Esophagus muscularis mucosa (tissue), 4 donors: ENCODE measurements around the gene DTNBP1. TPM values are rescaled to one million over a fixed set of nuclear protein-coding genes. Genes with fewer than 3 reads are reported as not detected.

Source experiments
- DNase-seq: peaks from one replicate; pipeline ENCODE4 v3.0.0-alpha.2; 2017; ENCODE audit errors: extremely low spot score
- H3K27ac ChIP-seq, 4 donors: fragments of 200-600 bp; sonication (generic); replicated peaks in 1 of 4; 1 replicate in 3 of 4; 2 replicates in 1 of 4; pipeline ENCODE4 v1.5.1; 2016 to 2019; ENCODE audit warnings: mild to moderate bottlenecking in 1 of 4
- H3K27me3 ChIP-seq, 4 donors: fragments of 200-600 bp; sonication (generic); one replicate each; pipeline versions ENCODE4 v1.5.1 to v1.6.0; 2016 to 2019
- H3K36me3 ChIP-seq, 4 donors: fragments of 200-600 bp; sonication (generic); one replicate each; pipeline ENCODE4 v1.5.1; 2016 to 2019
- H3K4me1 ChIP-seq, 4 donors: fragments of 200-600 bp; sonication (generic); one replicate each; pipeline ENCODE4 v1.5.1; 2016 to 2019
- H3K4me3 ChIP-seq, 4 donors: fragments of 200-600 bp; sonication (generic); 1 replicate in 2 of 4; 2 replicates in 2 of 4; pipeline ENCODE4 v1.5.1; 2016 to 2019; ENCODE audit warnings: mild to moderate bottlenecking in 4 of 4, moderate library complexity in 1 of 4
- H3K9me3 ChIP-seq, 4 donors: fragments of 200-600 bp; sonication (generic); 1 replicate in 3 of 4; 2 replicates in 1 of 4; pipeline ENCODE4 v1.5.1; 2016 to 2019
- EP300 ChIP-seq: sonication (generic); formaldehyde crosslinking; IDR thresholded peaks from one replicate; pipeline ENCODE4 v1.6.1; 2017; ENCODE audit warnings: antibody characterized with exemption
- POLR2A ChIP-seq: fragments of 450-650 bp; IDR thresholded peaks from one replicate; pipeline ENCODE4 v1.6.1; 2017; ENCODE audit warnings: antibody characterized with exemption, moderate library complexity, mild to moderate bottlenecking, low read depth
- POLR2AphosphoS5 ChIP-seq, 2 donors: sonication (generic); formaldehyde crosslinking; IDR thresholded peaks; one replicate each; pipeline ENCODE4 v1.6.1; 2017; ENCODE audit warnings: antibody characterized with exemption in 2 of 2
- WGBS: methylation state at CpG from one replicate; pipeline ENCODE4 v1.1.5; 2018; 5-methylcytosine and 5-hydroxymethylcytosine counted together
- intact Hi-C: fragments of 100-400 bp; cut with DNase I; formaldehyde crosslinking; loops from one replicate; pipeline ENCODE4 v1.15.1; 2023
- total RNA-seq, 4 donors: library from RNA; depleted of rRNA; stranded (reverse); fragments of >200 nt; gene quantifications; one replicate each; pipeline versions ENCODE4 v1.1.0 to v1.2.1, GENCODE V29; 2016
- TF ChIP-seq, protein P1 (sequence below), 3 experiments: fragments of 200-600 bp in 2 of 3; fragments of 450-650 bp in 1 of 3; sonication (generic) in 2 of 3; IDR thresholded peaks; one replicate each; pipeline ENCODE4 v1.5.1; 2017 to 2019; ENCODE audit warnings: antibody characterized with exemption in 3 of 3, mild to moderate bottlenecking in 2 of 3, moderate library complexity in 1 of 3

DTNBP1 gene
- total RNA-seq, 4 donors from 2014 or later: 18.3 to 26.8 (median 25.4) TPM

DNA sequence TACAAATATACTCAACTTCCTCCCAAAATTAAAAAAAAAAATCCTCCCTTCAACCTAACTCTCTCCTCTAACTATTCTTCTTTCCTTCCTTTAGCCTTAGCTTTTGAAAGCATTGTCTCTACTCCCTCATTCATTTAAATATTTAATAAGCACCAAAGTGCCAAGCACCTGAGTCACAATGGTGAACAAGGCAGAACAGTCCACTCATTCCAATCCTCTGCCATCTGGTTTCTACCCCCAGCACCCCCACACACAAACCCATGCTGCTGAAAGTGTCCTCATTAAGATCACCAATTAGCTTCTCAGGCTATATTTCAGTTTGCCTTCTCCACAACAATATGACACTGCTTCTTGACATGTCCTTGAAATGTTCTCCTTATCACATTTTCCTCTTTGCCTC, 76.3 kb downstream of the DTNBP1 start:
- Histone ChIP-seq H3K27ac (no peak overlapping the region), H3K4me1 (peaks cover 0 to 9% (median 7%) of the 10 kb centered on the region in 4 donors), H3K27me3 (no peaks in the 10 kb centered on the region), H3K36me3 (no peaks in the 10 kb centered on the region), H3K4me3 (no peak overlapping the region), H3K9me3 (no peaks in the 10 kb centered on the region)
- TF ChIP-seq EP300 (no peak), POLR2A (no peak), POLR2AphosphoS5 (IDR thresholded peaks at IDR 0.05) (no peak)
- TF ChIP-seq, protein P1, sequence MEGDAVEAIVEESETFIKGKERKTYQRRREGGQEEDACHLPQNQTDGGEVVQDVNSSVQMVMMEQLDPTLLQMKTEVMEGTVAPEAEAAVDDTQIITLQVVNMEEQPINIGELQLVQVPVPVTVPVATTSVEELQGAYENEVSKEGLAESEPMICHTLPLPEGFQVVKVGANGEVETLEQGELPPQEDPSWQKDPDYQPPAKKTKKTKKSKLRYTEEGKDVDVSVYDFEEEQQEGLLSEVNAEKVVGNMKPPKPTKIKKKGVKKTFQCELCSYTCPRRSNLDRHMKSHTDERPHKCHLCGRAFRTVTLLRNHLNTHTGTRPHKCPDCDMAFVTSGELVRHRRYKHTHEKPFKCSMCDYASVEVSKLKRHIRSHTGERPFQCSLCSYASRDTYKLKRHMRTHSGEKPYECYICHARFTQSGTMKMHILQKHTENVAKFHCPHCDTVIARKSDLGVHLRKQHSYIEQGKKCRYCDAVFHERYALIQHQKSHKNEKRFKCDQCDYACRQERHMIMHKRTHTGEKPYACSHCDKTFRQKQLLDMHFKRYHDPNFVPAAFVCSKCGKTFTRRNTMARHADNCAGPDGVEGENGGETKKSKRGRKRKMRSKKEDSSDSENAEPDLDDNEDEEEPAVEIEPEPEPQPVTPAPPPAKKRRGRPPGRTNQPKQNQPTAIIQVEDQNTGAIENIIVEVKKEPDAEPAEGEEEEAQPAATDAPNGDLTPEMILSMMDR (IDR thresholded peaks at IDR 0.05): no peak
- DNase-seq: no peak
- intact Hi-C loops: no loop called here

DNA sequence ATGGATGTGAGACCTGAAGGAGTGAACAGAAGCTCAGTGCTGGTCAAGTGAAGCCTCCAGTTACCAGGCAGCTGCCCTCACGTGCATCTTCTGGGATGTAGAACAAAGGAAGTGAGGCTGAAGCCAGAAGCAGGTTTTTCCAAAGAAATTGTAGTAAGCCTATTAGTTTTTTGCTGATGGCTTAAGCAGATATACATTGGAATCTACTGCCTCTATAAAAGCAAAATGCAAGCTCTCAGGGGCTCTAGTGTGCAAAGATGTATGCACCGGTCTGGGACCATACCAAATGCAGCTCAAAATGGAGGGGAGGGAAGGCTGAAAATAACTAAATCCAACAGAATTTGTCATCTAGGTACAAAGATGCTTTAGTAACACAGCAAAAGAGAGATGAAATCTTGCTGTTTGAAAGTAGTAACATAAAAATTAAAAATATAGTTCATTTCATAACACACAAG, 77.0 kb downstream of the DTNBP1 start:
- 93% methylated on average over 2 of the region's 2 CpGs for WGBS
- no peaks in the 10 kb centered on the region for H3K27me3 ChIP-seq
- no peak overlapping the region for H3K4me3 ChIP-seq
- no peaks in the 10 kb centered on the region for H3K36me3 ChIP-seq
- TF ChIP-seq EP300 (no peak), POLR2AphosphoS5 (IDR thresholded peaks at IDR 0.05) (no peak), POLR2A (no peak)
- TF ChIP-seq, protein P1 (IDR thresholded peaks at IDR 0.05): no peak
- H3K27ac ChIP-seq: no peak overlapping the region
- no peaks in the 10 kb centered on the region for H3K9me3 ChIP-seq
- DNase-seq: no peak
- intact Hi-C loops: no loop called here
- peaks cover 0 to 14% (median 13%) of the 10 kb centered on the region in 4 donors for H3K4me1 ChIP-seq

DNA sequence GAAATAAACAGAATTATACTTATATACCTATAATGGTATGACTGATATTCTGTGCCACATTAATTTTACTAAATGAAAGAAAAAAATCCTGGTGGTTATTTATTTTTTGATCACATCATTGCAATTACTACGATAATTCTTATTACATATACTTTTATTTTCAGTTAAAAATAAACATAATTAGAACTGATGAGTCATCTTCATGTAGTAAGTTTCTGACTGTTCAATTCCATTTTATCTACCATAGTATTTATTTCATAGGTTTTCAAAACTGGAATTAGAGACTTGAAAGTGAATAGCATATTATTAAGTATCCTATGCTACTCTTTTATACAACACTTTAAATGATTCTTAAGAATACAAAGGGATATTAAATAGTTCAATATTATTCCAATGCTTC, 80.3 kb downstream of the DTNBP1 start:
- Histone ChIP-seq H3K4me1 (peaks cover 0 to 30% (median 25%) of the 10 kb centered on the region in 4 donors), H3K4me3 (no peak overlapping the region), H3K27me3 (no peaks in the 10 kb centered on the region), H3K27ac (no peak overlapping the region), H3K36me3 (no peaks in the 10 kb centered on the region), H3K9me3 (no peaks in the 10 kb centered on the region)
- 72% methylated on average over 1 of the region's 1 CpG for WGBS
- intact Hi-C loops: no loop called here
- DNase-seq: no peak
- TF ChIP-seq, protein P1 (IDR thresholded peaks at IDR 0.05): no peak
- no peak for TF ChIP-seq POLR2A
- no peak for TF ChIP-seq EP300
- TF ChIP-seq POLR2AphosphoS5 (IDR thresholded peaks at IDR 0.05): no peak

DNA sequence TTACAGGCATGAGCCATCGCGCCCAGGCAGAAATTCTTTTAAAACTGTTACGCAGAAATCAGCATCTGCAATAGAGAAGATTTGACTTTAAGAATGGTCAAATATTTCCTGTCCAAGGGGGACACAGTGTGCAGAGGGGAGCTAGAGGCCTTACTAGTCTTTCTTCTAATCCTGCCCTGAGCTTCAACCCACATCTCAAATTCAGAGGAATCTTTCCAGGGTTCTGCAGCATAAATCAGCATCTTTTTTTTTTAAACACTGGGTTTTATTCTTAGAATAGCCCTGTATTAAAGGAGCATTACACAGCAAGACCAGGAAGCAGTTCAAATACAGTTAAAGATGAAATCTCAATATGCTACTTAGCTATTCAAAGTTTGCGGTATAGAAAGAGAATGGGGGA, 81.1 kb downstream of the DTNBP1 start:
- no peaks in the 10 kb centered on the region for H3K9me3 ChIP-seq
- no peak overlapping the region for H3K27ac ChIP-seq
- H3K36me3 ChIP-seq: no peaks in the 10 kb centered on the region
- TF ChIP-seq POLR2A (no peak), POLR2AphosphoS5 (IDR thresholded peaks at IDR 0.05) (no peak), EP300 (no peak)
- TF ChIP-seq, protein P1 (IDR thresholded peaks at IDR 0.05): no peak
- intact Hi-C loops: no loop called here
- peaks cover 0 to 36% (median 31%) of the 10 kb centered on the region in 4 donors for H3K4me1 ChIP-seq
- WGBS: 95% methylated on average over 4 of the region's 4 CpGs
- DNase-seq: no peak
- no peak overlapping the region for H3K4me3 ChIP-seq
- no peaks in the 10 kb centered on the region for H3K27me3 ChIP-seq

DNA sequence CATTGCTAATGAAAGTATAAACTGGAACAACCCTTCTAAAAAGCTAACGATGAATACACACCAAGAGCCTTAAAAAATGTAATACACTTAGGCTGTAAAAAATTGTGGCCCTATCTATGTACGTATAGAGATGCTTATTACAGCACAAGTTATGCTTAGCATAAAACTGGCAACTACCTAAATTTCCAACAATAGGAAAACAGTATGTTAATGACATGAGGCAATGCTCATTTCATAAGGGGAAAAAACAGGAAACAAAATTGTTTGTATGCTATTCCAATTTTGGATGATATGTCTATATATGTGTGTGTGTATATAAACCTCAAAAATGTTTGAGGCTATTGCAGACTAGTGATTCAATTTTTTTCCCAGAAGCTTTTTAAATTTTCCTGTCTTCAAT, 82.5 kb downstream of the DTNBP1 start:
- H3K4me3 ChIP-seq: no peak overlapping the region
- TF ChIP-seq POLR2AphosphoS5 (IDR thresholded peaks at IDR 0.05) (no peak), EP300 (no peak), POLR2A (no peak)
- TF ChIP-seq, protein P1 (IDR thresholded peaks at IDR 0.05): no peak
- peaks cover 0 to 36% (median 31%) of the 10 kb centered on the region in 4 donors for H3K4me1 ChIP-seq
- no peaks in the 10 kb centered on the region for H3K9me3 ChIP-seq
- no peaks in the 10 kb centered on the region for H3K36me3 ChIP-seq
- DNase-seq: no peak
- 86% methylated on average over 2 of the region's 2 CpGs for WGBS
- intact Hi-C loops: no loop called here
- H3K27me3 ChIP-seq: no peaks in the 10 kb centered on the region
- H3K27ac ChIP-seq: no peak overlapping the region
